ENCODE results near the gene MRPL45. TPM values are rescaled to one million over a fixed set of nuclear protein-coding genes. Genes with fewer than 3 reads are reported as not detected.

Gene MRPL45
- total and polyA plus RNA-seq, 2 donors (not counting 3 experiments of a cell fraction or from before 2014, with no cell fraction given), result 41.2 to 45.5 TPM

- H3K4me2 ChIP-seq (ENCODE audit: insufficient read depth, low read length), result no peak within 1 kb of the TSS
- H3K27me3 ChIP-seq (ENCODE audit: control insufficient read depth in 2 of 2, insufficient read depth in 2 of 2, low read length in 2 of 2), result peaks cover 0 to 3% of the 10 kb centered on the region in 2 experiments
- no peak for DNase-seq (ENCODE audit: low read depth, low spot score)
- FAIRE-seq, result no peak
- H4K20me1 ChIP-seq (replicated peaks; ENCODE audit: control insufficient read depth, extremely low read depth, insufficient read depth, low read length), result no peaks in the 10 kb centered on the region
- no peaks in the 10 kb centered on the region for H3K9me1 ChIP-seq (replicated peaks; ENCODE audit: control insufficient read depth, extremely low read depth, insufficient read depth, low read length)
- no TSS peak for BruUV-seq (replicated peaks)
- no peak within 1 kb of the TSS for H3K9ac ChIP-seq (replicated peaks; ENCODE audit: extremely low read depth, insufficient read depth, low read length)
- H3K4me3 ChIP-seq (replicated peaks in 1 of 3; ENCODE audit: insufficient read depth in 1 of 3, low read depth in 1 of 3, low read length in 3 of 3), result no peak within 1 kb of the TSS
- no peak within 1 kb of the TSS for H2AFZ ChIP-seq (ENCODE audit: low read depth, low read length)
- intact Hi-C loops (cut with micrococcal nuclease), result no loop called here
- H3K36me3 ChIP-seq (ENCODE audit: control insufficient read depth in 2 of 2, extremely low read depth in 1 of 2, insufficient read depth in 2 of 2, low read length in 2 of 2), result no peaks in the 10 kb centered on the region
- H3K27ac ChIP-seq (ENCODE audit: insufficient read depth, low read depth, low read length), result no peak within 1 kb of the TSS
- TF ChIP-seq JUN (IDR thresholded peaks at IDR 0.05; ENCODE audit: borderline replicate concordance, insufficient read depth, insufficient read length, low read depth) (no peak), MYC (IDR thresholded peaks at IDR 0.05; ENCODE audit: low read depth, low read length) (no peak)
- TF ChIP-seq, protein P1, sequence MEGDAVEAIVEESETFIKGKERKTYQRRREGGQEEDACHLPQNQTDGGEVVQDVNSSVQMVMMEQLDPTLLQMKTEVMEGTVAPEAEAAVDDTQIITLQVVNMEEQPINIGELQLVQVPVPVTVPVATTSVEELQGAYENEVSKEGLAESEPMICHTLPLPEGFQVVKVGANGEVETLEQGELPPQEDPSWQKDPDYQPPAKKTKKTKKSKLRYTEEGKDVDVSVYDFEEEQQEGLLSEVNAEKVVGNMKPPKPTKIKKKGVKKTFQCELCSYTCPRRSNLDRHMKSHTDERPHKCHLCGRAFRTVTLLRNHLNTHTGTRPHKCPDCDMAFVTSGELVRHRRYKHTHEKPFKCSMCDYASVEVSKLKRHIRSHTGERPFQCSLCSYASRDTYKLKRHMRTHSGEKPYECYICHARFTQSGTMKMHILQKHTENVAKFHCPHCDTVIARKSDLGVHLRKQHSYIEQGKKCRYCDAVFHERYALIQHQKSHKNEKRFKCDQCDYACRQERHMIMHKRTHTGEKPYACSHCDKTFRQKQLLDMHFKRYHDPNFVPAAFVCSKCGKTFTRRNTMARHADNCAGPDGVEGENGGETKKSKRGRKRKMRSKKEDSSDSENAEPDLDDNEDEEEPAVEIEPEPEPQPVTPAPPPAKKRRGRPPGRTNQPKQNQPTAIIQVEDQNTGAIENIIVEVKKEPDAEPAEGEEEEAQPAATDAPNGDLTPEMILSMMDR (IDR thresholded peaks at IDR 0.05; ENCODE audit: extremely low read depth in 1 of 2, insufficient read depth in 1 of 2, low read depth in 1 of 2, low read length in 2 of 2), result no peak
- H3K4me1 ChIP-seq (ENCODE audit: control insufficient read depth, extremely low read depth, insufficient read depth, low read length), result no peaks in the 10 kb centered on the region
- dilution Hi-C loops (cut with MboI; ENCODE audit: extremely low pct_ligation_motif_present, low sequenced_read_pairs), result no loop called here
- H3K9me3 ChIP-seq (replicated peaks; ENCODE audit: control insufficient read depth, insufficient read depth, low read length), result no peaks in the 10 kb centered on the region
- CTCF ChIA-PET, result interaction anchor here (0.8 kb wide), 1 partner anchor 8 kb away, joined by 3 read pairs; no protein-coding TSS in a partner anchor
- POLR2A ChIA-PET, result interaction anchor here (0.7 kb wide), 1 partner anchor 9 kb away, joined by 3 read pairs; no protein-coding TSS in a partner anchor
- H3K79me2 ChIP-seq (ENCODE audit: control insufficient read depth, insufficient read depth, low read length), result no peaks in the 10 kb centered on the region
Measured at GRCh38 chr17:38343608-38344419, 46.8 kb downstream of the MRPL45 start, which contains the start of gene GPR179. GPR179 (minus strand) TSS chr17:38343956; CDS start chr17:38343789, 167 bp downstream.

- no peaks in the 10 kb centered on the region for H3K79me2 ChIP-seq (ENCODE audit: control insufficient read depth, insufficient read depth, low read length)
- no peak overlapping the region for H2AFZ ChIP-seq (ENCODE audit: low read depth, low read length)
- no peaks in the 10 kb centered on the region for H3K9me1 ChIP-seq (replicated peaks; ENCODE audit: control insufficient read depth, extremely low read depth, insufficient read depth, low read length)
- no peak overlapping the region for H3K9ac ChIP-seq (replicated peaks; ENCODE audit: extremely low read depth, insufficient read depth, low read length)
- no peak overlapping the region for H3K27ac ChIP-seq (ENCODE audit: insufficient read depth, low read depth, low read length)
- ChIA-PET POLR2A (interaction anchor here (0.7 kb wide), 1 partner anchor 9 kb away, joined by 3 read pairs; no protein-coding TSS in a partner anchor), CTCF (interaction anchor here (0.8 kb wide), 1 partner anchor 9 kb away, joined by 3 read pairs; no protein-coding TSS in a partner anchor)
- TF ChIP-seq JUN (IDR thresholded peaks at IDR 0.05; ENCODE audit: borderline replicate concordance, insufficient read depth, insufficient read length, low read depth) (no peak), FOS (IDR thresholded peaks at IDR 0.05; ENCODE audit: borderline replicate concordance, insufficient read depth, low read length) (no peak), MYC (IDR thresholded peaks at IDR 0.05; ENCODE audit: low read depth, low read length) (no peak), EZH2 (IDR thresholded peaks at IDR 0.05; ENCODE audit: borderline replicate concordance, low read depth, low read length, severe bottlenecking) (no peak), POLR2AphosphoS5 (IDR thresholded peaks at IDR 0.05; ENCODE audit: insufficient read depth, low read depth, low read length) (no peak), GATA2 (IDR thresholded peaks at IDR 0.05; ENCODE audit: insufficient read depth, insufficient read length, low read depth, low read length) (no peak), POLR2A (IDR thresholded peaks at IDR 0.05; ENCODE audit: low read depth, low read length) (no peak)
- TF ChIP-seq, protein P2, sequence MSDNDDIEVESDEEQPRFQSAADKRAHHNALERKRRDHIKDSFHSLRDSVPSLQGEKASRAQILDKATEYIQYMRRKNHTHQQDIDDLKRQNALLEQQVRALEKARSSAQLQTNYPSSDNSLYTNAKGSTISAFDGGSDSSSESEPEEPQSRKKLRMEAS (IDR thresholded peaks at IDR 0.05; ENCODE audit: insufficient read depth, insufficient read length), result no peak
- TF ChIP-seq, protein P1 (IDR thresholded peaks at IDR 0.05; ENCODE audit: extremely low read depth in 1 of 2, insufficient read depth in 1 of 2, low read depth in 1 of 2, low read length in 2 of 2), result no peak
- H3K4me1 ChIP-seq (ENCODE audit: control insufficient read depth, extremely low read depth, insufficient read depth, low read length), result no peaks in the 10 kb centered on the region
- dilution Hi-C loops (cut with MboI; ENCODE audit: extremely low pct_ligation_motif_present, low sequenced_read_pairs) (no loop called here), intact Hi-C loops (cut with micrococcal nuclease) (no loop called here)
- FAIRE-seq (no peak), DNase-seq (ENCODE audit: low read depth, low spot score) (no peak)
- no peak overlapping the region for H3K4me3 ChIP-seq (replicated peaks in 1 of 3; ENCODE audit: insufficient read depth in 1 of 3, low read depth in 1 of 3, low read length in 3 of 3)
- H3K9me3 ChIP-seq (replicated peaks; ENCODE audit: control insufficient read depth, insufficient read depth, low read length), result no peaks in the 10 kb centered on the region
- BruUV-seq (replicated peaks), result no TSS peak
- H3K27me3 ChIP-seq (ENCODE audit: control insufficient read depth in 2 of 2, insufficient read depth in 2 of 2, low read length in 2 of 2), result peaks cover 0 to 3% of the 10 kb centered on the region in 2 experiments
- no peaks in the 10 kb centered on the region for H4K20me1 ChIP-seq (replicated peaks; ENCODE audit: control insufficient read depth, extremely low read depth, insufficient read depth, low read length)
- no peak overlapping the region for H3K4me2 ChIP-seq (ENCODE audit: insufficient read depth, low read length)
- H3K36me3 ChIP-seq (ENCODE audit: control insufficient read depth in 2 of 2, extremely low read depth in 1 of 2, insufficient read depth in 2 of 2, low read length in 2 of 2), result no peaks in the 10 kb centered on the region
Measured at GRCh38 chr17:38344420-38344745, 47.4 kb downstream of the MRPL45 start.

Data from endothelial cell of umbilical vein (primary cell).